Esophagus muscularis mucosa (tissue), 4 donors: Measurements from ENCODE around the gene VGLL4. TPM values are rescaled to one million over a fixed set of nuclear protein-coding genes. Genes with fewer than 3 reads are reported as not detected.
A peak's percentile ranks its signal among the peaks of the same experiment; 100 is the strongest.

Source experiments
- DNase-seq: peaks from one replicate; pipeline ENCODE4 v3.0.0-alpha.2; 2017; ENCODE audit errors: extremely low spot score
- H3K27ac ChIP-seq, 4 donors: fragments of 200-600 bp; sonication (generic); replicated peaks in 1 of 4; 1 replicate in 3 of 4; 2 replicates in 1 of 4; pipeline ENCODE4 v1.5.1; 2016 to 2019; ENCODE audit warnings: mild to moderate bottlenecking in 1 of 4
- H3K27me3 ChIP-seq, 4 donors: fragments of 200-600 bp; sonication (generic); one replicate each; pipeline versions ENCODE4 v1.5.1 to v1.6.0; 2016 to 2019
- H3K36me3 ChIP-seq, 4 donors: fragments of 200-600 bp; sonication (generic); one replicate each; pipeline ENCODE4 v1.5.1; 2016 to 2019
- H3K4me1 ChIP-seq, 4 donors: fragments of 200-600 bp; sonication (generic); one replicate each; pipeline ENCODE4 v1.5.1; 2016 to 2019
- H3K4me3 ChIP-seq, 4 donors: fragments of 200-600 bp; sonication (generic); 1 replicate in 2 of 4; 2 replicates in 2 of 4; pipeline ENCODE4 v1.5.1; 2016 to 2019; ENCODE audit warnings: mild to moderate bottlenecking in 4 of 4, moderate library complexity in 1 of 4
- H3K9me3 ChIP-seq, 4 donors: fragments of 200-600 bp; sonication (generic); 1 replicate in 3 of 4; 2 replicates in 1 of 4; pipeline ENCODE4 v1.5.1; 2016 to 2019
- CTCF ChIP-seq, 3 experiments: fragments of 200-600 bp in 2 of 3; fragments of 450-650 bp in 1 of 3; sonication (generic) in 2 of 3; IDR thresholded peaks; one replicate each; pipeline ENCODE4 v1.5.1; 2017 to 2019; ENCODE audit warnings: antibody characterized with exemption in 3 of 3, mild to moderate bottlenecking in 2 of 3, moderate library complexity in 1 of 3
- EP300 ChIP-seq: sonication (generic); formaldehyde crosslinking; IDR thresholded peaks from one replicate; pipeline ENCODE4 v1.6.1; 2017; ENCODE audit warnings: antibody characterized with exemption
- POLR2A ChIP-seq: fragments of 450-650 bp; IDR thresholded peaks from one replicate; pipeline ENCODE4 v1.6.1; 2017; ENCODE audit warnings: antibody characterized with exemption, moderate library complexity, mild to moderate bottlenecking, low read depth
- POLR2AphosphoS5 ChIP-seq, 2 donors: sonication (generic); formaldehyde crosslinking; IDR thresholded peaks; one replicate each; pipeline ENCODE4 v1.6.1; 2017; ENCODE audit warnings: antibody characterized with exemption in 2 of 2
- WGBS: methylation state at CpG from one replicate; pipeline ENCODE4 v1.1.5; 2018; 5-methylcytosine and 5-hydroxymethylcytosine counted together
- intact Hi-C: fragments of 100-400 bp; cut with DNase I; formaldehyde crosslinking; loops from one replicate; pipeline ENCODE4 v1.15.1; 2023
- total RNA-seq, 4 donors: library from RNA; depleted of rRNA; stranded (reverse); fragments of >200 nt; gene quantifications; one replicate each; pipeline versions ENCODE4 v1.1.0 to v1.2.1, GENCODE V29; 2016

VGLL4 gene
- total RNA-seq, 4 donors from 2014 or later, result 51.5 to 222 (median 80.7) TPM

DNA sequence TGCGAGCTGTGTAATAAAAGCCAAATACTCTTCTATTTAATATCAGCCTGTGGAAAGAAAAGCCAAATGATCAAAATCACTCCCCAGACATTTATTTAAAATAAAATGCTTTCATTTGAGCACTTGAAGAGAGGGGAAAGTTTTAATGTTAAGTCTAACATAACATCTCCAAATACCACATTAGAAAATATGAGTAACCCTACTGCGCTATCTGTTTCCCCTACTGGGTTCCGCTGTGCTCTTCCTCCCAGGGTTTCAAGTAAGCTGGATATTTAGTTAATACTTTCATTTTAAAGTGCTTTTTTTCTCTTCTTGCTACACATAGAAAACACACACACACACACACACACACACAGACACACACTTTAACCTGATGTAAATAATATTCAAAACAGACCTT is 6.7 kb upstream of the VGLL4 start:
- Histone ChIP-seq H3K36me3 (no peaks in the 10 kb centered on the region), H3K4me1 (peaks cover 0 to 17% (median 8%) of the 10 kb centered on the region in 4 donors), H3K9me3 (no peaks in the 10 kb centered on the region), H3K27me3 (no peaks in the 10 kb centered on the region), H3K4me3 (no peak overlapping the region), H3K27ac (no peak overlapping the region)
- 97% methylated on average over 3 of the region's 3 CpGs for WGBS
- intact Hi-C loops, result loop anchor here (2.0 to 5.0 kb wide), 2 partner anchors 157 to 272 kb away; no protein-coding TSS in a partner anchor
- no peak for TF ChIP-seq POLR2AphosphoS5 (IDR thresholded peaks at IDR 0.05)
- TF ChIP-seq POLR2A, result no peak
- TF ChIP-seq EP300, result no peak
- no peak for TF ChIP-seq CTCF (IDR thresholded peaks at IDR 0.05)
- DNase-seq, result no peak

- WGBS, result 68% methylated on average over 1 of the region's 1 CpG
- H3K9me3 ChIP-seq, result no peaks in the 10 kb centered on the region
- H3K27me3 ChIP-seq, result no peaks in the 10 kb centered on the region
- TF ChIP-seq POLR2A (no peak), EP300 (no peak), POLR2AphosphoS5 (IDR thresholded peaks at IDR 0.05) (no peak)
- no peak overlapping the region for H3K4me3 ChIP-seq
- no peak for DNase-seq
- H3K4me1 ChIP-seq, result peaks cover 0 to 24% (median 17%) of the 10 kb centered on the region in 4 donors
- no peak overlapping the region for H3K27ac ChIP-seq
- H3K36me3 ChIP-seq, result no peaks in the 10 kb centered on the region
- intact Hi-C loops, result loop anchor here (10.0 kb wide), 1 partner anchor 174 kb away; no protein-coding TSS in a partner anchor
Observed at GRCh38 chr3:11648735-11649134, 5.0 kb upstream of the VGLL4 start.

DNA sequence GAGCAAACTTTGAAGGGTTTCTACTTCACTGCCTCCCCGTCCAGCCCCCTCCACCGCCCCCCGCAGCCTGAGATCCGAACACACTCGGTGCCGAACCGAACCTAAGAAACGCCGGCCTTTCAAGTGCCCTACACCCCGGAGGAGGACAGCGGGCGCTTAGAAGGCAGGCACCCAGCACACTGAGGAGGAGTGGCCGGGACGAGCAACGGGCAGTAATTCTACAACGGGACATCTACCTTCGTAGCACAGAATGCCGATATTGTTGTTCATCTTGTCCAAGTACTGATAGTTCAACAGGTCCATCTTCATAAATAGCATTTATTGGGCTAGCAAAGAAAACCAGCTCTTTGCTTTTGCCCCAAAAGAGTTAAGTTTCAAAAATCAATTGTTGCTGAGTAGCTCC is 513 bp downstream of the VGLL4 start:
- intact Hi-C loops, result loop anchor here (2.0 to 10.0 kb wide), 3 partner anchors 42 to 168 kb away; no protein-coding TSS in a partner anchor
- Histone ChIP-seq H3K27me3 (no peaks in the 10 kb centered on the region), H3K4me1 (peaks cover 32 to 47% (median 40%) of the 10 kb centered on the region in 4 donors), H3K9me3 (no peaks in the 10 kb centered on the region), H3K27ac (peak overlapping the region; percentile 89 to 93 (median 92)), H3K36me3 (no peaks in the 10 kb centered on the region), H3K4me3 (peak overlapping the region; percentile 57 to 72 (median 69))
- WGBS, result 2% methylated on average over 18 of the region's 18 CpGs
- TF ChIP-seq POLR2A, result no peak
- no peak for TF ChIP-seq POLR2AphosphoS5 (IDR thresholded peaks at IDR 0.05)
- TF ChIP-seq EP300, result no peak
- no peak for TF ChIP-seq CTCF (IDR thresholded peaks at IDR 0.05)
- DNase-seq, result peak; percentile 91

- WGBS, result 0% methylated on average over 41 of the region's 44 CpGs
- no peaks in the 10 kb centered on the region for H3K9me3 ChIP-seq
- no peaks in the 10 kb centered on the region for H3K36me3 ChIP-seq
- peak; percentile 94 for DNase-seq
- peaks cover 36 to 53% (median 46%) of the 10 kb centered on the region in 4 donors for H3K4me1 ChIP-seq
- H3K4me3 ChIP-seq, result peak overlapping the region; percentile 57 to 72 (median 69)
- H3K27ac ChIP-seq, result peak overlapping the region; percentile 89 to 93 (median 92)
- intact Hi-C loops, result loop anchor here (2.0 to 10.0 kb wide), 3 partner anchors 42 to 168 kb away; no protein-coding TSS in a partner anchor
- peak; percentile 26 for TF ChIP-seq POLR2A
- TF ChIP-seq POLR2AphosphoS5 (IDR thresholded peaks at IDR 0.05), result peak; percentile 70 to 74
- TF ChIP-seq CTCF (IDR thresholded peaks at IDR 0.05), result no peak
- H3K27me3 ChIP-seq, result no peaks in the 10 kb centered on the region
Observed at GRCh38 chr3:11642431-11643191, 1.1 kb downstream of the VGLL4 start.

DNA sequence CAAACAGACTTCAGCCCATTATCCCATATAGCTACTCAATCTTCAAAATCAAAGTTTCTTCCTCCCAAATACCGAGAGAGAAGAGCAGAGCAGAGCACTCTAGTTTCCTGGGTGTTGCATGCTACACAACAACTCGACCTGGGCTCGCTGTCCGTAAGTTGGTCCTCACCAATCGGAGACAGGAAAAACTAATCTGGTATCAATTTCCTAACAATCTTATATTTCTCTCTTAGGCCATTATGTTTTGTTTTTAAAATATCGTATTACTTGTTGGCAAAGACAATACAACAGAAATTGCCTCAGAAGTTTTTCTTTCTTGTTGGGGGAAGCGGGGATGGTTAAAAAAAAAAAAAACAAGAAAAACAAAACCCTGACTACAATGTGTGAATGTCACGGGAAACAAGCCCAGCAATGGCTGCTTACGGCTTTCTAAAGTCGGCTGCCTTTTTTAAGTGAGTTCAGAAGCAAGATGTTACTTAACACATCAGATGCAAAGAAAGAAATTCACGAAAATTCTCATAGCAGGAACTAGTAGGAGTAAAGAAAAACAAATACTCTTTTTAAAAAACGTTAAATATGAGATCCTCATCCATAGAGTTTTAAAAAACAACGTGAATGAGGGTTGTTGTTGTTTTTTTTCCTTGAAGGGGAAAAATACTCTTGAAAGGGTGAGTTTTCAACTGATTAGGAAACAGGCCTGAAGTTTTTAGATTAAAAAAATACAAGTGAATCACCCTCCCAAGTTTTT is 1.9 kb downstream of the VGLL4 start:
- intact Hi-C loops, result loop anchor here (2.0 to 10.0 kb wide), 3 partner anchors 41 to 167 kb away; no protein-coding TSS in a partner anchor
- Histone ChIP-seq H3K27me3 (no peaks in the 10 kb centered on the region), H3K4me1 (peaks cover 36 to 60% (median 54%) of the 10 kb centered on the region in 4 donors), H3K4me3 (peak overlapping the region; percentile 57 to 72 (median 69)), H3K36me3 (no peaks in the 10 kb centered on the region), H3K9me3 (no peaks in the 10 kb centered on the region), H3K27ac (peak overlapping the region; percentile 89 to 93 (median 92))
- DNase-seq, result peak; percentile 77
- WGBS, result 0% methylated on average over 13 of the region's 13 CpGs
- TF ChIP-seq POLR2AphosphoS5 (IDR thresholded peaks at IDR 0.05), result no peak
- TF ChIP-seq EP300, result no peak
- TF ChIP-seq CTCF (IDR thresholded peaks at IDR 0.05), result no peak
- no peak for TF ChIP-seq POLR2A
